Jurkat, Clone E6-1 (cell line): Measurements from ENCODE around the gene COX5B.

Experiments
- DNase-seq: peaks from one replicate; pipeline ENCODE4 v3.0.0-alpha.2; 2011; ENCODE audit warnings: low read depth, low spot score
- H3K4me3 ChIP-seq: 2 replicates; pipeline ENCODE4 v1.5.1; 2011; ENCODE audit warnings: mild to moderate bottlenecking, low read length, control low read depth, moderate library complexity

COX5B gene

DNA sequence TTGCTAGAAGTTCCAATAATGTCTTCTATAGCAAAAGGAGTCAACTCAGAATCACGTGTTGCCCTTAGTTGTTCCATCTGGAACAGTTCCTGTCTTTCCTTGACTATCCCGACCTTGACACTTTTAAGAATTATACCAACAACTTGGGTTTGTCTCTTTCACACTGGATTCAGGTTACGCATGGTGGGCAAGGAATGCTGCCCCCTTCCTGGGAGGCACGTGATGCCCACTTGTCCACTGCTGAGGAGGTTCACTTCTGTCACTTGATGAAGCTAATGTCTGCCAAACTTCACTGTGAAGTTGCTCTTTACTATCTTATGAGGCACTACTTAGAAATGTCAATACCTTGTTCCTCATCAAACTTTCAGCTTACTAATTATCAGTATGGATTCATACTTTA lies 5.3 kb downstream of the COX5B start:
- no peak for DNase-seq
- H3K4me3 ChIP-seq: no peak overlapping the region

DNA sequence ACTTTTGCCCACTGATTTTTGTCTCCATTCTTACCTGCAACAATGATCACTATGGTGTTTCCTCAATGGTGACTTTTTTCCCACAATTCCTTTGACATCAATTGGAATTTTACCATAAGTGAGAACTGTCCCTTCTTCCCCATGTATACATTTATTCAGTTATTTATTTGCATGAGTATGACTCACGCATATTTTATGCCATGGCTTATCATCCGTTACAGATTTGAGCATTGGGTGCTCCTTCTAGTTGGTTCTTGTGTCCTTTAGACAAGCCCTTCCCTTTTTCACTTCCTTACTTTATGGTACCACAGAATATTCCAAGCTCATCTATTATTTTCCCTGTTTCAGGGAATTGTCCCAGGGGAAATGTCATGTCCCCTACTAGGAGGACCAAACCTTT lies 7.6 kb downstream of the COX5B start:
- DNase-seq: no peak
- H3K4me3 ChIP-seq: no peak overlapping the region

DNA sequence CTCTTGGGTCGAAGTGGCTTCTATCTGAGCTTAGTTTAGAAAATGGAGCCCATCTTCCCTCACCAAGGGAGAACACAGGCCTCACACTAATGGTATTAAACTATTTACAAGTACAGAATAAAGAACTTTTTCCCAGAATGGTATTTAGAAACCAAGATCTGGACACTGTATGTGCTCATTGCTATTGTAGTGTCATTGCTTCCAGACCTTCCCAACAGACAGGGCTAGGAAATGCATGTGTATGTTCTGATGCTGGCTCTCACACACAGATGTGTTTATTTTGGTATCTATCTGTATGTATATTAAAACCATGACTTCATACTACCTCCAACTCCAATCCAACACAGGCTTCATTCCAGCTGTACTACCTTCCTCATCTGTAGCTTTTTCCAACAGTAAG lies 8.0 kb downstream of the COX5B start:
- no peak overlapping the region for H3K4me3 ChIP-seq
- no peak for DNase-seq

DNA sequence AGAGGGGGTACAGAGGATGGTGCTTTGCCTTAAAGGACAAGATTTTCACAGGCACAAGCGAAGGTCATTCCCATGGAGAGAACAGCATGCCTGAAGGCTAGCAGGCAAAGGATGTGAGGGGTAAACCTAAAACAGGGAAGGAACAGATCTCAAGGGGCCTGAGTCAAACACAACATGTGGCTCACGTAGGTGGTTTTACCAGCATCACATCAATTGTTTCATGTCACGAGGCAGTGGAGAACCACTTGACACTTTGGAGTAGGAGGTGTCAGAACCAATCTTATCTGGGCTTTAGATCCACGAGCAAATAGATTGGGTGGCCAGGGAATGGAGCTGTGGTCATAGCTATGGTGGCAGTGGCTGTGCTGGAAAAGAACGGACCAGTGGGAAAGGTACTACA lies 8.4 kb downstream of the COX5B start:
- H3K4me3 ChIP-seq: no peak overlapping the region
- no peak for DNase-seq

DNA sequence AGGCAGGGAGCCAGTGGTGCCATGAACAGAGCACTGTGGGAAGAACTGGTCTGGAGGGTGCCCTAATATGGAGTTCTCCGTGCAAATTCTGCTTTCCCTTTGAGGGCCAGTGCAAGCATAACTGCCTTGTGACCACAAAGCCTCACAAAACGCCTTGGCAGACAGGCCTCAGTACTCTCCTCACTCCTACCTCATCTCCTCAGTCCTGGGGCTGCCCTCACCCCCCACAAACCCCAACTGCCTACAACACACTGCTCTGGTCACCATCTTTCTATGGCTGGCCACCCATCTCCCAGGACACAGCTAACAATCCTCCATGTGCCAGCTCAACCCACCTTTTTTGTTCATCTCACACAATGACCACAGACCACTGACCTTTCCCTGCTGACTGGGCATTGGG lies 8.9 kb downstream of the COX5B start:
- H3K4me3 ChIP-seq: no peak overlapping the region
- DNase-seq: no peak

DNA sequence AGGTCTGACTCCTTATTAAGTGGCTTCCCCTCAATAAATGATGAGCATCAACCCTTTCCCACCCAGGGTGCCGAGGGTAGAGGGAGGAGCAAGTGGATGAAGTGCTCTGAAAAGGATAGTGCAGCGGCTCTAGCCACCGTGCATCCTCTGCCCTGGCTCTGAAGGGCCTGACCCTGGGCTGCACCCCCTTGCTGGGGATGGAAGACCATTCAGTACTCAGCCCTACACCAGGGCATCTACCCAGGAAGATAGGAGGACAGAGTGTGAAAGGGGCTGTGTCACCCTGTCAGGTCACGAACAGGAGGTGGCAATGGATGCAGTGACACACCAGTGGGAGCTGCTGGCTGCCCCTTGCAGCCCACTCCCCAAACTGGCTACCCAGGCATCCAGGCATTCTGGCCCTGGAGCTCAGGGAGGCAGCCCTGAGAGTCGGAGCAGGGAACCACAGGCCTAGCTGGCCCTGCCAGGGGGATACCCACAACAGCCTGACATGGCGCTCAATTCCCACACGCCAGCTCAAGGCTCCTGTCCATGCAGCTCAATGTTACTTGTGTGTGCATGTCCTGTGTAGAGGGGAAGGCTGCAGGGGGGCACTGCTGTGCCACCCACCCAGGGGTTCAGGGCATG lies 10.4 kb downstream of the COX5B start:
- no peak overlapping the region for H3K4me3 ChIP-seq
- no peak for DNase-seq

DNA sequence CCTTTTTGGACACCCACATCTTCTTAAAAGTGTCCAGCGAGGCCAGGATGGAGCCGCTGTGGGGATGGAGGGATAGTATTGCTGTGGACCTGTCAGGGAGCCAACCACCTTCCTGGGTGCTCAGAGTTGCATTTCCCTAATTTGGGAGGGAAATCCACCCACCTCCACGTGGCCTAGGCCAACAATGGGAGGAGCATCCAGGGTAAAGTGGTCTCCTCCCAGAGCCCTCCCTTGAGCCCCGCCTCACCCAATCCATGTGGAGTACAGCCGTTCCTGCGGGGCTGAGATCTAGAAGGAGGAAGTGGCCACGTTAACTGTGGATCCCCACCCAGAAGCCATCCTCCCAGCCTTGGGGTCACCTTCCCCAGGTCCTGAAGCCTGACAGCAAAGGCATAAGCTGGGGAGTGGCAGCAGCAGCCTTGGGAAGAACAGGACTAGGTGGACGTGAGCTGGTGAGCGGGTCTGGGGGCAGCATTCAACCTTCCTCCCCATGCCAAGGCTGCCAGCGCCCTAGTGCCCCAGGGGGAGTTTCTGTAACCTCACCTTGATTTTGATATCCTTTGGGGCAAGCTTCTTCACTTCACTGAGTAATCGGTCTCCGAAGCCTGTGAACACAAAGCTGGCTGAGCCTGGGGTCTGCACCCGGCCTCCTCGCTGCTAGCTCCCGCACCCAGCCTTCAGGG lies 11.2 kb downstream of the COX5B start:
- H3K4me3 ChIP-seq: no peak overlapping the region
- no peak for DNase-seq

DNA sequence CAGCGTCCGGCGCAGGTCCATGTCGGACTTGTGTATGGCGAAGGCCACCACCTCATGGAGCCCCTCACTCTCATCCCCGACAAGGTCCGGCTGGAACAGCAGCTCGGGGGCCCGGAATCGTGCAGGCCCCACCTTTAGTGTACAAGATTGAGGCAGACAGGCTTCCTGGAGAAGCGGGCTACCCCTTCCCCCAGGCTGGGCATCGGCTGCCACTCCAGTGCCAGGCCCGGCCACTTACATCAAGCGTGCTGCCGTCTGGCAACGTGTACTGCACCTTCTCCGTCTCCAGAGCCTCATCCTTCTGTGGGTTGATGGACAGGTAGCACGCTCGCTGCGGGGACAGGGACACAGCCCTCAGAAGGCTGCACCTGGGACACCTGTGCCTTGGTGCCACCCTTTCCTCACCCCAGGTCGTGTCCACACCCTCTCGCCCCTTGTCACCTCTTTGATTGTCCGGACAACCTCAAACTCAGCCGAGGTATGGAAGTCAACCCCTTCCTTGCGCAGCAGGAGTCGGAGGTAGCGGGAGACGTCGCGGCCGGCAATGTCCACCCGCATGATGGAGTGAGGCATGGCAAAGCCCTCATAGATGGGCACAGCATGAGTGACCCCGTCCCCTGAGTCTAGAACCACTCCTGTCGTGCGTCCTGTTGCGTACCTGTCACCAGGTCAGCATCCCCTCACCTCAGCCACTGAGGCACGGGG lies 12.3 kb downstream of the COX5B start:
- no peak for DNase-seq
- H3K4me3 ChIP-seq: no peak overlapping the region

DNA sequence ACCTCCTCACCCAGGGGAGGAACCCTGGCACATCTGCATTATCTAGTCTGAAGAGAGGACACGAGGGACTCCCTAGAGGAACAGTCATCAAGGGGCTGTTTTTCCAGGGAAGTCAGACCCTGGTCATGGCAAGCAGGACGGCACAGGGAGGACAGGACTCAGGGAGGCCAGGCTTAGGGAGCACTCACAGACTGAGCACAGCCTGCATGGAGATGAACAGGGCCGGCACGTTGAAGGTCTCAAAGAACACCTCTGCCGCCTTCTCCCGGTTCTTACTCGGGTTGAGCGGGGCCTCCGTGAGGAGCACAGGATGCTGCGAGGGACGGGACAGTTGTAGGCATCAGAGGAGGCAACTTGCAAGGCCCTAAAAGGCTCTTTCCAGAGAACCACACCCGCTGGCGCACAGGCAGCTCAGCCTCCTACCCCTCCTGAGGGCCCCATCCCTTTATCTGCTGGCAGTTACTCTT lies 12.9 kb downstream of the COX5B start:
- H3K4me3 ChIP-seq: no peak overlapping the region
- no peak for DNase-seq

DNA sequence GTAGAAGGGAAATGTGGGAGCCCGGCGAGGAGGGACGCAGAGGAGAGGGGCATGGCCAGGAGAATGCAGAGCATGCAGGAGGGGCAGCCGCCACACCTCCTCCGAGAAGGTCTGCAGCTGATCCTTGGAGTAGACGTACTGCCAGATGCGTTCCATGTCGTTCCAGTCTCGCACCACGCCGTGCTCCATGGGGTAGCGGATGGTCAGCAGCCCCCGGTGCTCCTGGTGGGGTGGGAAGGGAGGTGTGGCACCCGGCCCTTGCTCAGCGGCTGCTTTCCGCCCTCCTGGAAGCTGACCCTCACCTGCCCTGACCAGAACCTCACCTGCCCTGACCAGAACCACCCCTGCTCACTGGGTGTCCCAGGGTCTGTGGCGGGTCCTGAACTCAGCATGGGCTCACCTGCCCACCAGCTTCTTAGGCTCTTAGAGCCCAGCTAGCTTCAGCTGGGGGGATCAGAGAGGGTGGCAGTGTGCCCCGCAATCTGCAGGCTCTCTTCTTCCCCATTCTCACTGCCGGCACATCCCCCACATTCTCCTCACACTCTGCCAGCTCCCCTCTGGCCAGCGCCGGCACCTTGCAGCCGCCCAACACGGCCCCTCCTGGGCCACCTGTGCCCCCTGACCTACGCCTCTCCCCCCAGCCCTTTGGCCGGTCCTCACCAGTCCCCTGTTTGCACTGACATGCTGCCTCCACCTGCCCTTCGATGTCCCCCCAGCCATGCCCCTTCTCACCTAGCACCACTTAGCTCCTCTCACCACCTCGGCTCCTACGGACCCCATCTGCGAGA lies 13.6 kb downstream of the COX5B start:
- DNase-seq: no peak
- H3K4me3 ChIP-seq: no peak overlapping the region

DNA sequence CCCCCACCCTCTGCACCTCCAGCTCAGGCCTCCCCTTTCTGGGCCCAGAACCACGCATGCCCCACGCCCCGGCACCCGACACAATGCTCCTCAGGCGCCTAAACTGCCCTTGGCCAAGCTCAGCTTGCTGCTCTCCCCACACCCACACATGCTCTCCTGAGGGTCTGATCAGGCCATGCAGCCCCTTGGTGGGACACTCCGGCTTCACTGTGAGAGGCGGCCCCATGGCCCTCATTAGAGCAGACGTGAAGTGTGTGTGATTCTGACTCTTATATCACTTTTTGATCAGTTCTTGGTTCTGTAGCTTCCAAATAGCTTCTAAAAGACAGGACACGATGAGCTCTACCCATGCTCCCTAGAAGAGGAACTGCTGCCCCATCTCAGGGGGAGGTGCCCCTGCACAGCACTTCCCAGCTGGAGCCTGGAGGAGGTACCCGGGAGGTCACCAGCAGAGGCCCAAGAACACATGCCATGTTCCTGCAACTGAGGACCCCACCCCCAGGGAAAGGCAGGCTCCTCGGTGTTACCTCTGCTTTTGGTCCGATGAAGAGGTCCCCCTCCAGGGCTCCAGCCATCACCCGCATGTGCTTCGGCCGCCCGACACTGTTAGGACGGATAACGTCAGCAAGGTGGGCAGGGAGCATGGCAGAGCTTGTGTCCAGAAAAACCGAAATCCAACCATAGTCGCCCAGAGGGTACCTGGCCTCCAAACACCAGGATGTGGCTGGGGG lies 14.3 kb downstream of the COX5B start:
- no peak for DNase-seq
- H3K4me3 ChIP-seq: no peak overlapping the region

DNA sequence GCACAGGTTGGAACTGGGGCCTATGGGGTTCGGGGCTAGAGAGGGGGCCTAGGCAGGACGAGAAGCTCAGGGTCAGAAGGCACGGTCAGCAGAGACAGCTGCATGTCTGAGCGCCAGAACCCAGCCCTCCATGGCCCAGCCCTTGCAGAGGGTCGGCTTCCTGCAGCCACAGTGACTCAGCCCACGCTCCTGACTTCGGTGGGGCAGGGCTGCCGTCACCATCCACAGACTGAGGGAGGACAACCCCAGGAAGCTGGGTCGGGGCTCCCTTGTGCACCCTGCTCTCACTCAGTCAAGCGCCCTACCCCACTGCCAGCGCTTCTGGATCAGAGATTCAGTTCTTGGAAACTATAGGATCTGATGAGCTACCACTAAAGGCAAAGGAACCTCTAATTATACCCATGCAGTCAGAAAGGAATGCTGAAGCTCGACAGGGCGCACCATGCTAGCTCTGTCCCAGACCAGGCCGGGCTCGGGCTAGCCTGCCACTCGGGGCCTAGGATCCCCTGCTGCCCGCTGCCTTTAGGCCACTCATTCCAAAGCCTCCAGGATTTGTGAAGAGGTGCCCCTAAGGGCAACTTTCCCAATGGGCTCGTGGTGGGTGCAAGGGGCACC lies 15.0 kb downstream of the COX5B start:
- no peak for DNase-seq
- no peak overlapping the region for H3K4me3 ChIP-seq

DNA sequence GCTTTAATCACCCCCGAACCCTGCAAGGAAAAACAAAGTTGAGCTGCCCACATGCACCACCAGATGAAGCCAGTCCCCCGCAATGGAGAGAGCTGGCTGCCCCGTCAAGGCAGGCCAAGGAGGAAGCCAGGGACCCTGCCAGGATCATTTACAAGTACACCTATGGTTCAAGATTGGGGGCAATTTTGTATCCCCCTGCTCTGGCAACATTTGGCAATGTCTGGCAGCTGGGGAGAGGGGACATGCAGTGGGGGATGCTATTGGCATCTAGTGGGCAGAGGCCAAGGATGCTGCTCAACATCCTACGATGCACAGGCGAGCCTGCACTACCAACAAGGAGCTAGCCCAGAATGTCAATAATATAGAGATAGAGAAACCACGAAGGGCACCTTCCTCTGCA lies 16.1 kb downstream of the COX5B start:
- DNase-seq: no peak
- H3K4me3 ChIP-seq: peak overlapping the region; percentile 79; the same call in 1 of the 2 replicates

DNA sequence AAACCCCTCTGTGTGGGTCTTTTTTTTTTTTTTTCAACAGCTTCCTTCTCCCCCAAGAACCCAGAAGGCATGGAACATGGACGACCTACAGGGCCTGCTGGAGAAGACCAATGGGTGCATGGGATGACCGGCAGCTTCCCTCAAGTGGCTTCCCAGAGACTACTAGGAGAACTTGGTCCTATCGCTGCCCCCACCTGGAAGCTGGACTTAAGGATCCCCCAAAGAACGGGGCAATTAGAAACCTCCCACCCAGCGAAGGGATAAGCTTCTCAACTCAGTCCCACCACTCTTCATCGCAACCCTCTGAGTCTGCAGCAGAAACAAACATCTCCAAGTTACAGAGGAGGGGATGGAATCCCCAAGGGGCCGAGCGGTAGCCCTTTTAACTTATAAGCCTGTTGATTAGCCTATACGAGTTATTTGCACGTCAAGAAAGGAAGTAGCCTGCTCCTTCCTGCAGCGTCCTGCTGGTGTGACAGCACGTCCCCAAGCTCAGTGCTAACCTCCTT lies 16.6 kb downstream of the COX5B start:
- peak overlapping the region; percentile 79 for H3K4me3 ChIP-seq
- no peak for DNase-seq

DNA sequence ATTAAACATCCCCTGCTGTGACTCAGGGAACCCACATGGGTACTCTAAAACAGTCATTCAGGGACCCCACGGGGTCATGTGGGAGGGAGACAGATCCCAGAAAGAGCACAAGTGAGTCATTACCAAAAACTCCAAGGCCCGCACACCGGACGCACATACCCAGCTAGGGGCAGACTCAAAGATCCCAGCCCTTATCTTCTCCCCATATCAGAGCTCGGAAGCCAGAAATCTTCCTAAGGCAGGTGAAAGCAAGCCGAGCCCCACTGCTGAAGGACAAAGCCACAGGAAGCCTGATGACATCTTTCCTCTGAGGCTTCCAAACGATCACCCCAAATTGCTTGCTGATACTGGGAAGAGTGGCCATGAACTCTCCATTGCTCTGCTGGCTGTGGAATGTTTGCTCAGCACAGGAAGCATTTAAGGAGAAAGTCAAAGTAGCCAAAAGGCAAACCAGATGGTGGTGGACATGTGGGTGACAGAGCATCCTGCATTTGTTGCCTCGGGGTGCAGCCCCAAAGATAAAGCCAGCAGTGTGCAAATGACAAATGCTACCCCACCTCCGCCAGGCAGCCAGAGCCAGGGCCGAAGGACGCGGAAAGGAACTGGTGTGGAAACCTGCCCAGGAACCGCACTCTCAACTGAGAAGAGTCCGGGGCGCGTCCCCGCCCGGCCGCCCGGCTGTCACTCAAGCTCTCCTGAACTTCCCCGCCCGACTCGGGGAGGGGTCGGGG lies 17.2 kb downstream of the COX5B start:
- no peak for DNase-seq
- peak overlapping the region; percentile 79 for H3K4me3 ChIP-seq

DNA sequence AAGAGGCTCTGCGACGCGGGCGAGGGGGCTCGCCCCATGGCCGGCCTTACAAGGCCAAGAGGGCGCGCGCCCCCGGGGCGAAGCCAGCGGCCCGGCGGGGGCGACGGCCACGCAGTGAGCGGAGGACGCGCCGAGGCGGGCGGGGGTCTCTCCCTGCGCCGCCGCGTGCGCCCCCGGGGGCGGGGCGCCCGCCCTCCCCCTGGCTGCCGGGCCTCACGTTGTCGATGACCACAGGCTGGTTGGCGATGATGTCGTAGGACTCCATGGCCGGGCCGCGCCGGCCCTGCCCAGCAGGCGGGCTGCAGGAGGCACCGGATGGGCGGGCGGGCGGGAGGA lies 17.7 kb downstream of the COX5B start:
- no peak for DNase-seq
- peak overlapping the region; percentile 79 for H3K4me3 ChIP-seq

DNA sequence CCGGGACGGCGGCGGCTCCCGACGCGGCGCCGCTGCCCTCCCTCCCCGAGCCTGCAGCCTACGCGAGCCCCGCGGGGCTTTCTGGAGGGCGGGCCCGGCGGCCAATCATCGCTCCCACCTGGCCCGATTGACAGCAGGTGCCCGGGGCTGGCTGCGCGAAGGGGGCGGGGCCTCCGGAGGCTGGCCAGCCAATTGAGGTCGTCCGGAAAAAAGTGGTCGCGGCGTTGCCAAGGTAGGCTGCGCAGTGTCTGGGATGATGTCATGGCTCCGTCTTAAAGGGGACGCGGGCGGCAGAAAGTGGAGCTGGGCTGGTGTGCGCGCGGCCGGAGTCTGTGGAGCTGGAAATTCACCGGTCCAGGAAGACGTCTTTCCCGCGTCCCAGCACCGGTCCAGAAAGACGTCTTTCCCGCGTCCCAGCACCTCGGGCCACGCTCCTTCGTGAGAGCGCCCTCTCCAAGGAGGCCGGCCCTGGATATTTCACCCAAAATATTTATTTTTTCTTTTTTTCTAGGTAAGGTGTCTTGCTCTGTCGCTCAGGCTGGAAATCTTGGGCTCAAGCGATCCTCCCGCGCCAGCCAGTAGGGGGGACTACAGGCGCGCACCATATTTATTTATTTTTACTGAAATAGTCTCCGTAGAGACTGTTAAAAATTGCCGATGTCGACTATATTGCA lies 18.2 kb downstream of the COX5B start, which contains the start of gene ACTR1B:
TSS of gene ACTR1B (minus strand) at position 83 of the 674 bp plus-strand sequence. CDS start 154 bp downstream, outside the sequence.
- peak within 1 kb of the TSS; percentile 79 for H3K4me3 ChIP-seq
- DNase-seq: peak; percentile 97
